ENCODE data around the gene LRRC1. TPM values are rescaled to one million over a fixed set of nuclear protein-coding genes. Genes with fewer than 3 reads are reported as not detected.

Gene LRRC1
- total RNA-seq, 1 donor, result 18.6 TPM

GRCh38 chr6:53903357-53903756 lies 108.6 kb downstream of the LRRC1 start:
- no peak for DNase-seq (ENCODE audit: low read depth)

GRCh38 chr6:53906103-53906502 lies 111.3 kb downstream of the LRRC1 start:
- DNase-seq (ENCODE audit: low read depth), result peak; percentile 21
- H3K4me3 ChIP-seq (ENCODE audit: low read depth, low read length), result no peak overlapping the region
- TF ChIP-seq CTCF (IDR thresholded peaks at IDR 0.05; ENCODE audit: insufficient read depth, low read depth, low read length), result no peak

More at GRCh38 chr6:53903357-53903756, 108.6 kb downstream of the LRRC1 start:
- H3K4me3 ChIP-seq (ENCODE audit: low read depth, low read length), result no peak overlapping the region
- TF ChIP-seq CTCF (IDR thresholded peaks at IDR 0.05; ENCODE audit: insufficient read depth, low read depth, low read length), result no peak

GRCh38 chr6:53906842-53907241 lies 112.0 kb downstream of the LRRC1 start:
- DNase-seq (ENCODE audit: low read depth), result peak; percentile 61
- H3K4me3 ChIP-seq (ENCODE audit: low read depth, low read length), result no peak overlapping the region
- no peak for TF ChIP-seq CTCF (IDR thresholded peaks at IDR 0.05; ENCODE audit: insufficient read depth, low read depth, low read length)

- no peak overlapping the region for H3K4me3 ChIP-seq (ENCODE audit: low read depth, low read length)
- DNase-seq (ENCODE audit: low read depth), result peak; percentile 2
- no peak for TF ChIP-seq CTCF (IDR thresholded peaks at IDR 0.05; ENCODE audit: insufficient read depth, low read depth, low read length)
Measured at GRCh38 chr6:53910834-53911233, 116.0 kb downstream of the LRRC1 start.

GRCh38 chr6:53912661-53913060 lies 117.9 kb downstream of the LRRC1 start:
- TF ChIP-seq CTCF (IDR thresholded peaks at IDR 0.05; ENCODE audit: insufficient read depth, low read depth, low read length), result no peak
- H3K4me3 ChIP-seq (ENCODE audit: low read depth, low read length), result no peak overlapping the region
- no peak for DNase-seq (ENCODE audit: low read depth)

GRCh38 chr6:53913286-53913685 lies 118.5 kb downstream of the LRRC1 start:
- no peak overlapping the region for H3K4me3 ChIP-seq (ENCODE audit: low read depth, low read length)
- TF ChIP-seq CTCF (IDR thresholded peaks at IDR 0.05; ENCODE audit: insufficient read depth, low read depth, low read length), result no peak
- DNase-seq (ENCODE audit: low read depth), result no peak

GRCh38 chr6:53915026-53915691 lies 120.4 kb downstream of the LRRC1 start:
- H3K4me3 ChIP-seq (ENCODE audit: low read depth, low read length), result no peak overlapping the region
- peak; percentile 18 for DNase-seq (ENCODE audit: low read depth)
- TF ChIP-seq CTCF (IDR thresholded peaks at IDR 0.05; ENCODE audit: insufficient read depth, low read depth, low read length), result no peak
